Vagina (tissue), 2 donors: ENCODE results near the gene RGS14.

Experiments used
- CTCF ChIP-seq, 3 experiments: fragments of 450-650 bp in 2 of 3; fragments of 200-600 bp in 1 of 3; sonication (generic) in 1 of 3; IDR thresholded peaks; one replicate each; pipeline ENCODE4 v1.5.1; 2017 to 2019; ENCODE audit warnings: antibody characterized with exemption in 3 of 3, mild to moderate bottlenecking in 2 of 3, moderate library complexity in 2 of 3
- POLR2A ChIP-seq, 2 donors: fragments of 450-650 bp; IDR thresholded peaks; one replicate each; pipeline ENCODE4 v1.6.1; 2017; ENCODE audit warnings: antibody characterized with exemption in 2 of 2, mild to moderate bottlenecking in 2 of 2, moderate library complexity in 2 of 2

DNA sequence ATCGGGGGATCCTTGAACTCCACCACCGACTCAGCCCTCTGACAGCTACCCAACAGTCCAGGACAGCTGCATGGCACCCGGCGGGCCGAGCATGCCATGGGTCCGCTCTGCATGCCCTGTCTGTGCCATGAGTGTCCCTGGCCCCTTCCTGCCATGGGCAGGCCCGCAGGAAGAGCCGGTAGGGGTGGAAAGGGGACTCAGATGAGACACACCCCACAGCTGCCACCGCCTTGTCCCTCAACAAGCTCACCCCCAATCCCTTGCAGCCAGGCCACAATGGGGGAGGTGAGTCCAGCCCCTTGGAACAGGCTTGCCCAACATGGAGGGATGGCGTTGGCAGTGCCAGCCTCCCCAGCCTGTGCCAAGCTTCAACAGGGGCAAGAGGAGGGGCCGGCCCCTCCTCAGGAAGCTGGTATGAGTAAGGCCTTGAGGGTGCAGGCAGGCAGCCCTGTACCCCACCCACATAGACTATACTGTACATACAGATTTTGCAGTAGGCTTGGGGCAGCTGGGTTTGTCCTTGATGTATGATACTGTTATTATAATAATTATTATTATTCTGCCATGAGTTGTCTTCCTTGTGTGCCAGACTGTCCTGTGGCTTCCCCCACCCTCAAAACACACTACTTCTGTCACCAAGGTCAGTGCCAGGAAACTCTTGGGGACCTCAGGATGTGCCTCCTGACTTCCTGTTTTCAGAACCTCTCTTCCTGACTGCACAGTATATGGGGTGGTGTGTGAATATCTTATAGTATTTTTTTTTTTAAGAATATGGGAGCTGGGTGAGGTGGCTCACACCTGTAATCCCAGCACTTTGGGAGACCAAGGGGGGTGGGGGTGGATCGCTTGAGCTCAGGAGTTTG, 14.5 kb downstream of the RGS14 start:
- TF ChIP-seq CTCF (IDR thresholded peaks at IDR 0.05) (no peak), POLR2A (IDR thresholded peaks at IDR 0.05) (no peak)
